IgD-negative memory B cell (primary cell): ENCODE results near the gene FKBP4. TPM values are rescaled to one million over a fixed set of nuclear protein-coding genes. Genes with fewer than 3 reads are reported as not detected.
"Not testable (repeated sequence)": the region's sequence is repeated elsewhere in the genome, so short reads cannot be mapped to it uniquely, and the experiment has no call there.

Experiments used
- H3K27ac Mint-ChIP-seq, 3 donors: one replicate each; pipeline ENCODE4 v1.8.0; 2020 to 2022; ENCODE audit warnings: mild to moderate bottlenecking in 3 of 3, mixed read lengths in 3 of 3, moderate library complexity in 1 of 3
- H3K27me3 Mint-ChIP-seq: one replicate; pipeline ENCODE4 v1.8.0; 2021; ENCODE audit warnings: mixed read lengths
- H3K36me3 Mint-ChIP-seq: one replicate; pipeline ENCODE4 v1.8.0; 2020; ENCODE audit warnings: mild to moderate bottlenecking, mixed read lengths
- H3K4me1 Mint-ChIP-seq, 3 donors: one replicate each; pipeline ENCODE4 v1.8.0; 2020 to 2022; ENCODE audit warnings: mixed read lengths in 3 of 3, mild to moderate bottlenecking in 1 of 3
- H3K4me3 Mint-ChIP-seq, 4 donors: one replicate each; pipeline ENCODE4 v1.8.0; 2020 to 2022; ENCODE audit warnings: mild to moderate bottlenecking in 4 of 4, mixed read lengths in 4 of 4, moderate library complexity in 3 of 4
- H3K9me3 Mint-ChIP-seq, 3 donors: one replicate each; pipeline ENCODE4 v1.8.0; 2020 to 2021; ENCODE audit warnings: mixed read lengths in 3 of 3, mild to moderate bottlenecking in 1 of 3
- polyA plus RNA-seq: library from polyadenylated mRNA; unstranded; fragments of 300-500 nt; fragmentation: Illumina TruSeq; gene quantifications from one replicate; pipeline ENCODE4 v1.2.3, GENCODE V29; 2021

The FKBP4 gene
- polyA plus RNA-seq, 1 donor from 2014 or later = 31.9 TPM

- Mint-ChIP-seq H3K4me3 (no peak overlapping the region), H3K36me3 (peaks cover 7% of the 10 kb centered on the region), H3K27ac (no peak overlapping the region), H3K4me1 (no peaks in the 10 kb centered on the region), H3K27me3 (no peaks in the 10 kb centered on the region), H3K9me3 (peaks cover 0 to 1% (median 0%) of the 10 kb centered on the region in 3 donors)
Measured at GRCh38 chr12:2768224-2768961, 26.4 kb upstream of the FKBP4 start.

GRCh38 chr12:2769866-2770533, 24.8 kb upstream of the FKBP4 start:
- H3K9me3 Mint-ChIP-seq = peaks cover 0 to 1% (median 0%) of the 10 kb centered on the region in 3 donors
- peaks cover 2% of the 10 kb centered on the region for H3K27me3 Mint-ChIP-seq
- no peaks in the 10 kb centered on the region for H3K4me1 Mint-ChIP-seq
- H3K4me3 Mint-ChIP-seq = no peak overlapping the region
- H3K27ac Mint-ChIP-seq = no peak overlapping the region
- peaks cover 7% of the 10 kb centered on the region for H3K36me3 Mint-ChIP-seq

GRCh38 chr12:2770544-2770943, 24.2 kb upstream of the FKBP4 start:
- not testable (repeated sequence) for H3K4me3 Mint-ChIP-seq, H3K27ac Mint-ChIP-seq, H3K9me3 Mint-ChIP-seq, H3K4me1 Mint-ChIP-seq, H3K36me3 Mint-ChIP-seq, H3K27me3 Mint-ChIP-seq

GRCh38 chr12:2772370-2772769, 22.4 kb upstream of the FKBP4 start:
- Mint-ChIP-seq H3K4me1 (no peaks in the 10 kb centered on the region), H3K4me3 (no peak overlapping the region), H3K36me3 (peaks cover 8% of the 10 kb centered on the region), H3K27me3 (peaks cover 7% of the 10 kb centered on the region), H3K27ac (no peak overlapping the region), H3K9me3 (peaks cover 0 to 1% (median 0%) of the 10 kb centered on the region in 3 donors)

DNA sequence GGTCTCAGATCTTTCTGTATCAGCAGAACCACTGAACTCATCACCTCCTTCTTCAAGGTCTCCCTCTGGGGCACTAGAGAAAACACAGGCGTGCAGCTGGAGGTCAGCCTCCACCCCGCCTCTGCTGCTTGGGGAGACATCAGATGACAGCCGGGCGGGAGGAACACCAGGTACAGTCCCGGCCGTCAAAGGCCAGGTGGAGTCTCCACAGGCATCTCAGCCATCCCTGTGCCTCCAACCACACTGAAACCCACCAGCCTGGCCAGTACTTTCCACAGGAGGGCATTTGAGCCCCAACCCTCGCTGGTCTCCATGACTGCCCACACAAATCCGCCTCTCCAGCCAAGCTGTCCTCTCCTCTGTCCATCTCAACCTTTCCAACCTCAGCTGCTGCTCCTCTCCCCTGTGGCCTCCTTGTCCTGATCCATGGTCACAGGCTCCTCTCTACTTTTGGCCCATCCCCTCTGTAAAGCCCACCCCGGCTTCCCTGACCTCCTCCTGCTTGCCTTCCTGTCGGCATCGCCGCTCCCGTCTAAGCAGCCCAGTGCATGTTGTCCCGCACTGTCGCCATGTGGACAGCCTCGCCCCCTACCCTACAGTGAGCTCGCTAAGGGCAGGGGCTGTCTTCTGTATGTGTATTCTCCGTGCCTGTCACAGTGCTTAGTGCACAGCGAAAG, 21.4 kb upstream of the FKBP4 start:
- peak overlapping the region in 1 of 3 donors; percentile 66 for H3K27ac Mint-ChIP-seq
- no peaks in the 10 kb centered on the region for H3K4me1 Mint-ChIP-seq
- H3K4me3 Mint-ChIP-seq = peak overlapping the region in 2 of 4 donors; percentile 57 to 65

GRCh38 chr12:2775431-2775830, 19.3 kb upstream of the FKBP4 start:
- peaks cover 0 to 1% (median 0%) of the 10 kb centered on the region in 3 donors for H3K9me3 Mint-ChIP-seq
- no peak overlapping the region for H3K4me3 Mint-ChIP-seq
- peaks cover 7% of the 10 kb centered on the region for H3K27me3 Mint-ChIP-seq
- peaks cover 11% of the 10 kb centered on the region for H3K36me3 Mint-ChIP-seq
- H3K27ac Mint-ChIP-seq = no peak overlapping the region
- no peaks in the 10 kb centered on the region for H3K4me1 Mint-ChIP-seq

More for the DNA sequence above, 21.4 kb upstream of the FKBP4 start:
- Mint-ChIP-seq H3K9me3 (peaks cover 0 to 1% (median 0%) of the 10 kb centered on the region in 3 donors), H3K27me3 (peaks cover 7% of the 10 kb centered on the region), H3K36me3 (peaks cover 8% of the 10 kb centered on the region)

- Mint-ChIP-seq H3K27me3 (peaks cover 7% of the 10 kb centered on the region), H3K4me3 (no peak overlapping the region), H3K4me1 (no peaks in the 10 kb centered on the region), H3K27ac (no peak overlapping the region), H3K36me3 (peaks cover 7% of the 10 kb centered on the region), H3K9me3 (no peaks in the 10 kb centered on the region)
Measured at GRCh38 chr12:2776129-2776806, 18.5 kb upstream of the FKBP4 start.

DNA sequence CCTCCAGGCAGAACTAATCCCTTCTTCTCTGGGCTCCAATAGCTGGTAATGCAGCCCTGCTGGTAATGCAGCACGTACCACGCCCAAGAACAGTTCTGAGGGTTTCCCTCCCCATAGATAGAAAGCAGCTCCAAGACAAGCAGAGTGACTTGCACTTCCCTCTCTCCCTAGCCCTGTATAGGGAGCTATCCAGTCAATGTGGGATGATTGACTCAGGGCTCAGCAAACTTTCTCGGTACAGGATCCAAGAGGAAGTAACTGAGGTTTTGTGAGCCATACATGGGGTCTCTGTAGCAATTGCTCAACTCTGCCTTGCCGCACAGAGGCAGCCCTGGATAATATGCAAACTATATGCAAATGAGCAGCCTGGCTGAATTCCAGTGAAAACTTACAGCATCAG, 15.5 kb upstream of the FKBP4 start:
- H3K36me3 Mint-ChIP-seq = peaks cover 7% of the 10 kb centered on the region
- H3K27ac Mint-ChIP-seq = no peak overlapping the region
- no peak overlapping the region for H3K4me3 Mint-ChIP-seq
- H3K4me1 Mint-ChIP-seq = peaks cover 6 to 9% (median 7%) of the 10 kb centered on the region in 3 donors
- no peaks in the 10 kb centered on the region for H3K9me3 Mint-ChIP-seq
- H3K27me3 Mint-ChIP-seq = peaks cover 20% of the 10 kb centered on the region

DNA sequence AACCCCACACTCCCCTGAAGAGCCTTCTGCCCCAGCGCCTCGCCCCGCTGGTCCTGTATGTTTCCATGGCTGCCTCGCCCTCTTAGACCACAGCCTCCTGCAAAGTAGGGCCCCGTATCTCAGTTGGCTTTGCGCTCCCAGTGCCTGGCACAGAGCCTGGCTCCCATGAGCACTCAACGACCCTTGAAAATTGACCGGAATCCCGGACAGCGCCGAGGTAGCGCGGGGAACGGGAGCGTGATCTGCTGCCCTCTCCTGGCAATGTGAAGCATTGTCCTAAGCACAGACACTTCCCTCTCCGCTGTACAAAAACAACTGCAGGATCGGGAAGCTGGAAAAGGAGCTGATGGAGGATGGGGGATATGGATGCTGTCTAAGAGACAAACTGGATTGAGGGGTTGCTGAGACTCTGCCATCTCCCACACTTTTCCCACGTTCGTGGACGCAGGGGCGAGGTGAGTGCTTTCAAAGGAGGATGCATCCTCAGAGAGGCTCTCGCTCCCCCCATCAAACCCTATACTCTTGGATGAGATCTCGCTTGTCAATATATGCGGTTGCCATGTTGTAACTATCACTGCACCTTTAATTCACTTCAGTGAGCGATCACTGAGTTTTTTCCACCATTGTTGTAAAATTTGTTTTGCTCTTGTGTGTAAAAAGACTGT, 10.7 kb upstream of the FKBP4 start:
- peaks cover 6 to 12% (median 10%) of the 10 kb centered on the region in 3 donors for H3K4me1 Mint-ChIP-seq
- peaks cover 18% of the 10 kb centered on the region for H3K27me3 Mint-ChIP-seq
- no peak overlapping the region for H3K27ac Mint-ChIP-seq
- no peaks in the 10 kb centered on the region for H3K9me3 Mint-ChIP-seq
- H3K4me3 Mint-ChIP-seq = peak overlapping the region; percentile 39 to 96 (median 86)
- peaks cover under 1% of the 10 kb centered on the region for H3K36me3 Mint-ChIP-seq

GRCh38 chr12:2785017-2785416, 9.8 kb upstream of the FKBP4 start:
- Mint-ChIP-seq H3K4me3 (no peak overlapping the region), H3K36me3 (no peaks in the 10 kb centered on the region), H3K4me1 (peaks cover 6 to 12% (median 10%) of the 10 kb centered on the region in 3 donors), H3K27me3 (peaks cover 18% of the 10 kb centered on the region), H3K9me3 (no peaks in the 10 kb centered on the region), H3K27ac (no peak overlapping the region)

DNA sequence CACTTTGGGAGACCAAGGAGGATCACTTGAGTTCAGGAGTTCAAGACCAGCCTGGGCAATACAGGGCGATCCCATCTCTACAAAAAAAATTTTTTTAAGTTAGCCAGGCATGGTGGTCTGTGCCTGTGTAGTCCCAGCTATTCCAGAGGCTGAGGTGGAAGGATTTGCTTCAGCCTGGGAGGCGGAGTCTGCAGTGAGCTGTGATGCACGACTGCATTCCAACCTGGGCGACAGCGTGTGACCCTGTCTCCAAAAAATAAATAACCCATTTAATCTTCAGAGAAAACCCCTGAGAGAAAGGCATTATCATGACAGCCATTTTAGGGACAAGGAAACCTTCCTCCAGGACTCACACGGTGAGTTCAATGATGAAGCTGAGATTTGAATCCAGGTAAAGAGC, 3.7 kb upstream of the FKBP4 start:
- Mint-ChIP-seq H3K9me3 (no peaks in the 10 kb centered on the region), H3K27me3 (no peaks in the 10 kb centered on the region), H3K36me3 (no peaks in the 10 kb centered on the region), H3K4me3 (peak overlapping the region in 1 of 4 donors; percentile 20), H3K27ac (peak overlapping the region in 1 of 3 donors; percentile 64), H3K4me1 (peaks cover 0 to 5% (median 1%) of the 10 kb centered on the region in 3 donors)

DNA sequence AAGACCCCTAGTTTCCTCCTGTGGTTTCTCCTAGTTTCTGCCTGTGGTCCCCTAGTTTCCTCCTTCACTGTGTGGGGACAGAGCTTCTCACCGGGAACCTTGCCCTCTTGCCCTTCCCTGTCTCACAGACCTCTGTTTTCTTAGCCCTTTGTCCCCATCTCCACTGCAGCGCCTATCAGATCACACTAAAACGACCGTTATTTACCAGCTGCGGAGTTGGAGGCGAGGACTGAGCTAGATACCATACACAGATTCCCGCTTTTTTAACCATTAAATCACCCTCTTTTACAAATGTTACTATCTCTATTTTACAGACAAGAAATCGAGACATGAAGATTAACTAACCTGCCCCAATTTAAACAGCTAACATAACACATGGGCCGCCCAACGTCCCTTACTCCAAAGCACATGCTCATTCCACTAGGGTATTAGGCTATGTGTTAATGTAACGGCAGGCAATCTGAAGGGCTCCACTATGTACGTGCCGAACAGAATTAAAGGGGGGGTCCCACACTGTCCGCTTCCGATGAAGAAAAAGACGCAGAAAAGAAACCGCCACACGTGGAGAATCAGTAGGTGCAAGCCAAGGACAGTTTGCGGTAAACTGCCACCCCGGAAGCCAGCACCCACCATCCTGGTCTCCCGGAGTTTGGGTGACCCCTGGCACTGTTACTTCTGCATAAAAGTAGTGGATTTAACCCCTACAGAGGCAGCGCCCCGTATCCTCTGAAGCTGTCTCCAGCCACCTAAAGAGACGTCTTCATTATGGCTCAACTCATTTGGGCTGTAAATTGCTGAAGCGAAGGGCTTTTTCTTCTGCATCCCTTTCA, 1.9 kb upstream of the FKBP4 start:
- Mint-ChIP-seq H3K9me3 (no peaks in the 10 kb centered on the region), H3K4me3 (peak overlapping the region; percentile 14 to 96 (median 92)), H3K4me1 (peaks cover 10 to 13% (median 10%) of the 10 kb centered on the region in 3 donors), H3K27ac (peak overlapping the region; percentile 67 to 80 (median 73)), H3K27me3 (no peaks in the 10 kb centered on the region), H3K36me3 (no peaks in the 10 kb centered on the region)

- no peaks in the 10 kb centered on the region for H3K9me3 Mint-ChIP-seq
- H3K27me3 Mint-ChIP-seq = no peaks in the 10 kb centered on the region
- H3K4me1 Mint-ChIP-seq = peaks cover 11 to 13% (median 13%) of the 10 kb centered on the region in 3 donors
- peak overlapping the region in 3 of 4 donors; percentile 89 to 96 (median 95) for H3K4me3 Mint-ChIP-seq
- H3K36me3 Mint-ChIP-seq = no peaks in the 10 kb centered on the region
- H3K27ac Mint-ChIP-seq = peak overlapping the region in 2 of 3 donors; percentile 67 to 73
Measured at GRCh38 chr12:2793561-2793960, 1.2 kb upstream of the FKBP4 start.
